Fibroblast of skin of abdomen (primary cell): Measurements from ENCODE around the gene RNASEH2A.
"Not testable (repeated sequence)": the region's sequence is repeated elsewhere in the genome, so short reads cannot be mapped to it uniquely, and the experiment has no call there.

Experiments
- DNase-seq: peaks from one replicate; pipeline ENCODE4 v3.0.0-alpha.2; 2013

RNASEH2A gene

DNA sequence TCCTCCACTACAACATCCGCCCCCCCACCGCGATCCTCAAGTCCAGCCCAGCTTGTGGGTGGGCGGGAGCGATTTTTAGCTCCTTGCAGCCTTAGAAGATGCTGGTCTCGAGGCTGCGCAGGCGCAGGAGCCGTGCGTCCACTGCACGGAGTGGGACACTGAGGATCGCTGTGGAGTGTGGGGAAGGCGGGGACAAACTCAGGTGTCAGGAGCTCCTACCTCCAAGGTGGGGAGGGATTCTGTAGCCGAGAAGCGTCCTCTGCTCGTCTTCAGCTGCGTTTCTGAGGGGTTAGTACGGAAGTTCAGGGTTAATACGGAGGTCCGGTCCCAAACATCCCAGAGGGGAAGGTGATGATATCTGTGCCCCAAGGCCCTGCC lies 28.2 kb downstream of the RNASEH2A start, which contains the start of gene RTBDN:
Gene RTBDN (minus strand): TSS at position 14 of the 378 bp plus-strand sequence. CDS start 4,600 bp downstream, outside the sequence.
- DNase-seq = no peak

DNA sequence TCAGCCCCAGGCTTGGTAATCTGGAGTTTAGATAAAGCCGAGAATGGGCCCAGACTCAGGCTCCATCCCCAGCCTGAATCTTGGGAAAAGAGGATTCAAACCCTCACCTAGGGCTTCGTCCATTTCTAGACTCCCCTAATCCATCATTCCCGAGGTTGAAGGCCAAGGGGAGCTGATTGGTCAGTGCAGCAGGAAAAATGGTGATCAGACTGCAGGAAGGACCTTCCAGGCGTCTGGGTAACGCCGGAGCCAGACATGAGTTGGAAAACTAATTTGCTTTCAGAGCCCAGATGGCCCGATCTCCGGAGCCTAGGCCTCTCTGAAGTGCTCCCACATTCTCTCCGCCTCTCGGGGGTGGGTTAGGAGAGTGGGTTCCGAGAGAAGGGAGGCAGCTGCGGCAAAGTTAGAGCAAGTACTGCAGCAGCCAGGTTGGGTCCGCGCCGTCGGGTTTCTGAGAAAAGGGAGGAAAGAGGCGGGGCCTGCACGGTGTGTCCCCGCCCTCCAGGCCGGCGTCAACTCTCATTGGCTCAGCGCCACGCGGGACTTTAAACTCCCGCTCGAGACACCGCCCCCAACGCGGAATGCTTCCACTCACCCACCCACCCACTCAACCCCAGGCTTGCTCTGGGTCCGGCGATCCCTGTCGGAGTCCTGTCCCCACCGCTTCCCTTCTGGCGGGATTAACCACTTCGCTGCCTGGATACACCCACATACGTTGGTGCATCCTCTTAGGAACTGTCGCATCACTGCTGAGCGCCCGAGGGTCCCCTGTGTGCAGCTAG lies 28.8 kb downstream of the RNASEH2A start:
- DNase-seq = no peak

DNA sequence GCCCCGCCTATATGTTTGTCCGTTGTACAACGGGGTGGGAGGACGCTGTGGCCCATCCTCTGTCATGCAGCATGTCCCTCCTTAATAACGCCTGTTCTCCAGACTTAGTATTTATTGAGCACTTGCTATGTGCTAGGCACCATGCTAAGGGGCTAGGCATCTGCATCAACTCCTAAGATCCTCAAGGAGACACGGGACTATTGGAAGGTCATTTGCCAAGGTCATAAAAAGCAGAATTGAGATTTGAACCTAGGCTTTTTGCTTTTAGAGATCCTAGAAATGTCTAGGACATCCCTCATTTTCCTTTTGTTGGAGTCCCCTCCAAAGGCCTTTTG lies 30.1 kb downstream of the RNASEH2A start:
- no peak for DNase-seq

DNA sequence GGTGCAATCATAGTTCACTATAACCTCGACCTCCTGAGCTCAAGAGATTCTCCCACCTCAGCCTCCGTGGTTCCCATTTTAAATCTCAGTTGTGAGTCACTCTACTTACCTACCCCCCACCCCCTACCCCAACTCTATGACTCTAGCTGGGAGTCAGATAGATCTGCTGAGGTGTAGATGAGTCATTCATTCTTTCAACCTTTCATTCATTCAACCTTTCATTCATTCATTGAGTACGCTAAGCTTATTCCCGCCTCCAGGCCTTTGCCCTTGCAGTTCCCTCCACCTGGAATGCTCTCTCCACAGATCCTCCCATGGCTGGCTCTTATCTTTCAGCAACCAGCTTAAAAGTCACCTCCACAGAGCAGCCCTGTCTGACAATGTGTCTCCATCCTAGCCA lies 30.8 kb downstream of the RNASEH2A start:
- no peak for DNase-seq

DNA sequence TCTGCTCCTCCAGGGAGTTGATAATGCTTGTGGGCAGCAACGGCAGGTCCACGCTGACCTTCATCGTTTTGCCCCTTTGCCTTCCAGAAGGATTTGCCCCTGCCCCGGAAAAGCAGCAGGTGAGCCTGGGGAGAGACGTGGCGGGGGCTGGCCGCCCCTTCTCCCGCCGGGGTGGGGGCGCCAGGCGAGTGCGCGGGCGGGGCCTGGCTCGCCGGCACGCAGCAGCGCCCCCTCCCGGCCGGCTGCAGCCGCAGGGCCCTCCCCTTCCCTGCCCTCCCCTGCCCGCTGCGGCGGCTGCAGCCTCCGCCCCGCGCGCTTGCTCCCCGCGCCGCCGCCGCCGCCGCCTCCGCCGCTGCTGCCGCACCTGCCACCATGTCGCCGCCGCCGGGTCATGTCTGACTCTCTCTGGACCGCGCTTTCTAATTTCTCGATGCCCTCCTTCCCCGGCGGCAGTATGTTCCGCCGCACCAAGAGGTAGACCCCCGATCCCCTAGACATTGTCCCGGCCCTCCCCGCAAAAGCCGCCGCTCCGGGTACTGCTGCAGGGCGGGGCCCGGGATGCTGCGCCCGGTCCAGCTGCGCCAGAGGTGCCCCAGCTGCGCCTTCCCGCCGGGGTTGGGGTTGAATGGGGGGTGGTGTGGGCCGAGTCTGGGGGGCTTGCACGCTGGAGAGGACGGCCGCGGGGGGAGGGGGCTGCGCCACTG lies 31.9 kb downstream of the RNASEH2A start, which contains the start of gene MAST1:
Gene MAST1 (plus strand): TSS at position 334 of the 704 bp plus-strand sequence. CDS start 58 bp downstream, at position 392.
- no peak for DNase-seq

DNA sequence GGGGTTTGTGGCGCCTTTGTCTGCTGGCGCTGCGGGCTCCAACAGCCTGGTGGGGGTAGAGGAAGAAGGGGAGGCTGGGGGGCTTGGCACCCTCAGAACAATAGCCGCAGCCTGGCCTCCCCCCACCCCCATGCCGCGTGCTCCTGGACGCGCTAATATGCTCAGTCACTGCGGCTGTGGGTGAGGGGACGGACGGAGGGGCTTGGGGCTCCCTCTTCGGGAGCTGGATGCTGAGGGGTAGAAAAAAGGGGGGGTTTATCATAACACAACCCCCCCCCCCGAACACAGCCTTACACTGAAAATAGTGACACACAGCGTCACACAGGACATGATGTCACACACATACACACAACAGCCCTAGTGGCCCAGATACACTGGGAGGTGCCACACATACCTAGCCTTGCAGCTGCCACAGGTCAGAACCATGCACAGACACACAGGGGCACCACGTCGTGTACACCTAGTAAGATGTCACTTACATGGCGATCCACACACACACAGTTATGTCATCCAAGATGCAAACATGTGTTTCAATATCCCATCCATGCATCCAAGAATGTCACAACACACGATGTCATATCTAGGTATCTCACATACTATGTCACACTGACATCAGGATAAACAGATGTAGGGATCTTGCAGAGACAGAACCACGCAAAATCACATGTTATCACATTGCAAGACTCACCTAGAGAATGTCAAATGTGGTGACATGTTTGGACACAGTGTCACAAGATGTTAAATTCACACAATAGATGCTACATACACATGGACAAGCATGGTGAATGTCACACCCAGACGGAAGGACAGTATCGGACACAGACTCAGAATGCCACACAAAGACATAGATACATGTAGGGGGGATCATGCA lies 32.7 kb downstream of the RNASEH2A start:
- no peak for DNase-seq

DNA sequence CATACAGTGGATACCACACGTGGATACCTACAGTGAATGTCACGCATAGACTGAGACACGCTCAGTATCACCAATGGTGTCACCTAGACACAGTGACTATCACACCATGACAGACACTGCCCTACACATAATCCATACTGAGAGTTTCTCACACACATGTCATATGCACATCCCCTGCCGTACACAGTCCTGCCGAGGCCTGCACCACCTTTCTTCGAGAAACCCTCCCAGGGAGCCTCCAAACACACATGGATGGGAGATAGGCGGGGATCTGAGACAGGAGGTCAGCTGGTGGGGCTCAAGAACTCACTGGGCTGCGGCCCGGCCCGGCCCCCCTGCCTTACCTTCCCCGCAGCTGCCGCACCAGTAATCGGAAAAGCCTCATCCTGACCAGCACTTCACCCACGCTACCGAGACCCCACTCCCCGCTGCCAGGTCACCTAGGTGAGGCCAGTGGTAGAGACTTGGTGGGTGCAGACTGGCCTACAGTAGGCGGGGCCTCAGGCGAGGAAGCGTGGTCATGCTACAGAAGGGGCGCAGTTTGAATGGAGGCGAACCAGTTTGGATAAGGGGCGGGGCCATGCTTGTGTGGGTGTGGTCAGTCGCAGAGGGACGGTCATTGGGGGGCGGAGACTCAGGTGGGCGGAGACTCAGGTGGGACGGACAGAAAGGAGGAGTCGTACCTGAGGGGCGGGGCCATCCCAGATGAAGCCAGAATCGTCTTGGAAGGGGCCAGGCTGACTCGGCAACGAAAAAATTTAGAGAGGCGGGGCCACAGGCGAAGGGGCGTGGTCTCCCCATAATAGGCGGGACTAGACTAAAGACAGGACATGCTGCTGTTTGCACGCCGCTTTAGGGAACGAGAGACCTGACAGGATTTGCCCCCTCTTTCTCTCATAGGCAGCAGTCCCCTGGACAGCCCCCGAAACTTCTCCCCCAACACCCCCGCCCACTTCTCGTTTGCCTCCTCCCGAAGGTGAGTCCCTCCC lies 34.0 kb downstream of the RNASEH2A start:
- DNase-seq = peak; percentile 49

DNA sequence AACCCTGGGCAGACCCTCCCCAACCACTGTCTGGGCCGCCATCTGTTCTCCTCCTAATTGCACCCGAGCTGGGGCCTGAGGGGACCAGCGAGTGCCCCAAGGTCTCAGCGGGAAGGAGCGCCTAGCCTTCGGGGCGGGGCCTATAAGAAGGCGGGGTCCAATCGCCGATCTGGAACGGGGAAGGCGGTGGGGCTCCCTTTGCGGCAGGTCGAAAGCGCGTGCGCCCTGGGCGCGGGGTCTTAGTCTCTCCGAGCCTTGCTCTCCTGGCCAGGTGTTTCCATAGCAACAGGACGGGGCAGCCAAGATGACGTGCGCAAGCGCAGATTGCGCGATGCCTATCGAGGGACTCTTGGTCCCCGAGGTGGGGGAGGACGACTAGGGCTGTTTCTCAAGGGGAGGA lies 34.7 kb downstream of the RNASEH2A start:
- peak; percentile 23 for DNase-seq

DNA sequence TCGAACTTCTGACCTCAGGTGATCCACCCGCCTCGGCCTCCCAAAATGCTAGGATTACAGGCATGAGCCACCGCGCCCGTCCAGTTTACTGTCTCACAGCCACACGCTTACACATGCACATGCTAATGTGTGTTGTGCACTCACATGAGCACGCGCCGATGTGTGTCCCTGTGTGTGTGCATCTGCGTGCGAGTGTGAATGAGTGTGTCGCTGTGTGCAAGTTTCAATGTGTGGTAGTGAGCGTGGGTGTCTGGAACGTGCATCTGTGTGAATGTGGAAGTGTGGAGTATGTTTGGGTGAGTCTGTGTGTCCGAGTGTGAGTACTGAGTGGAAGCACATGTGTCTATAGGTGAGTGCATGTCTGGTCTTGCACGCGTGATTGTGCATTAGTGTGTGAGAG lies 36.1 kb downstream of the RNASEH2A start:
- no peak for DNase-seq

DNA sequence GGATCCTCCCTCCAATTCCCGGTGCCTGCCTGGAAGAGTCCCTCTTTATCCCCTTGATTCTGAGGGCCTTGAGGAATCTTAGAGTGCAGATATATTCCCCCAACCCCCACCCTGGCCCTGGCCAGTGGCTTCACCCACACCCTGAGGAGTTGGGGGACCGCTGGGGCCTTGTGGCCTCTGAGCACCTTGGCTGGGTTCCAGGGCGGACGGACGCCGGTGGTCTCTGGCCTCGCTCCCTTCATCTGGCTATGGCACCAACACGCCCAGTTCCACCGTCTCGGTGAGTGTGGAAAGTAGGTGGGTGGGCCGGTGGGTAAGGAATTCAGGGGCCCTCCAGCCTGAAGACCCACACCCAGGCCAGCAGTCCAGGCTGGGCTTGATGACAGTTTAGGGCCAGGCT lies 36.9 kb downstream of the RNASEH2A start:
- DNase-seq = no peak

DNA sequence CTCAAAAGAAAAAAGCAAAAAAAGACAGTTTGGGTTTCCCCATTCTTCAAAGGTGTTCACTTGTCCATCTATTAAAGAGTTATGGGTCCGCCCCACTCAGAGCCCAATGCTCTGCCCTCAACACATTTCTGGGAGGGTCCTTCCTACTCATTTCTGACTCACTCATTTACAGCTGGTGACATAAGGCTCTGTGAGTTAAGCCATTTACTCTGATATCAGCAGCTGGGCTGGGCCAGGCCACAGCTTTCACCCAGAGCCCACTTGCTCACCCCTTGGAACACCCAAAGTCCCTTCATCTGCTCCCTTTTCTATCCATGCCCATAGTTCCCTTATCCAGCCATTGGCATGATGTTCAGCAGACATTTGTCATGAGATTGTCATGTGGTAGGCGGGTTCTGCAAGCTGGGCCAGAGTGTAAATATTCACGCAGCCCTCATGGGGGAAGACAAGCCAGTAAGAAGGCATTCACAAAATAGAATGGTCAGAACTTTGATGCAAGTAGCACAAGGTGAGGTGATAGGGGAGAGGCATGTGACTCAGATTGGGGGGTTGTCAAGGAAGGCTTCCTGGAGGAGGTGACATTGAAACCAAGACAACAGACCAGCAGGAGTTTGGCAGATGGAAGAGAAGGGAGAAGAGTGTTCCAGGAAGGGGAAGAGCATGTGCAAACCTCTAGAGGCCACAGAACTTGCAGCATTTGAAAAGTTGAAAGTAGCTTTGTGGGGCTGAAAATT lies 37.8 kb downstream of the RNASEH2A start:
- no peak for DNase-seq

DNA sequence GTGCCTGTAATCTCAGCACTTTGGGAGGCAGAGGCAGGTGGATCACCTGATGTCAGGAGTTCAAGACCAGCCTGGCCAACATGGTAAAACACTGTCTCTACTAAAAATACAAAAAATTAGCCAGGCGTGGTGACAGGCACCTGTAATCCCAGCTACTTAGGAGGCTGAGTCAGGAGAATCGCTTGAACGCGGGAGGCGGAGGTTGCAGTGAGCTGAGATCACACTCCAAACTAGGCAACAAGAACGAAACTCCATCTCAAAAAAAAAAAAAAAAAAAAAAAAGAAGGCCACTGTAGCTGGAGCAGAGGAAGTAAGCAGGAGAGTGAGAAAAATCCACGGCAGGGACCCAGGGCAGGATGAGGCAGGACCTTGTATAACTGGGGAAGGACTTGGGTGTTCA lies 40.2 kb downstream of the RNASEH2A start:
- DNase-seq = not testable (repeated sequence)

DNA sequence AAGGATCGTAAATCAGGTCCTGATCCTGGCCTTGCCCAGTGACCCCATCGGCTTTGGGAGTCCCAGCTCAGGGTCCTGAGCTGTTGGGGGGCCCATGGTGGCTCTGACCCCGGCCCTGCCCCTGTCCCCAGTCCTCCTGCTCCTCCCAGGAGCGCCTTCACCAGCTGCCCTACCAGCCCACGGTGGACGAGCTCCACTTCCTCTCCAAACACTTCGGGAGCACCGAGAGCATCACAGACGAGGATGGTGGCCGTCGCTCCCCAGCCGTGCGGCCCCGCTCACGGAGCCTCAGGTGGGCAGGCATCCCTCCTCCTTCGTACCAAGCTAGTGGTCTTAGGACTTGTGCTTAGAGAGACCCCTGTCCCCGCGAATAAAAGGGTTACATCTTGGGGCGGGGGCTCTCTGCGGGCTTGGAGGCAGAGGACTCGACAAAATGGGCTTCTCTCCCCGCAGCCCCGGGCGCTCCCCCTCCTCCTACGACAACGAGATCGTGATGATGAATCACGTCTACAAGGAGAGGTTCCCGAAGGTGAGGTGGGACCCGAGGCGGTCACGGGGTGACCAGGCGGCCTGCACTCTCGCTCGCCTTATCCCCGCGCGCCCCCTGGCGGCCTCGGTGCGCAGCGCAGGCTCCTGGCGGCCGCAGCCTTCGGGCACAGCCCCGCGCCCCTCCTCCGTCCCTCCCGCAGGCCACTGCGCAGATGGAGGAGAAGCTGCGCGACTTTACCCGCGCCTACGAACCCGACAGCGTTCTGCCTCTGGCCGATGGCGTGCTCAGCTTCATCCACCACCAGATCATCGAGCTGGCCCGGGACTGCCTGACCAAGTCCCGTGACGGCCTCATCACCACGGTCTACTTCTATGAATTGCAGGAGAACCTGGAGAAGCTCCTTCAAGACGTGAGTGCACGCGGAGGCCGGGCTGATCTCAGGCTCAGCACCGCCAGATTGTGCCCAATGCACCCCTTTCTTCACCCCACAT lies 41.1 kb downstream of the RNASEH2A start:
- DNase-seq = peak; percentile 70

DNA sequence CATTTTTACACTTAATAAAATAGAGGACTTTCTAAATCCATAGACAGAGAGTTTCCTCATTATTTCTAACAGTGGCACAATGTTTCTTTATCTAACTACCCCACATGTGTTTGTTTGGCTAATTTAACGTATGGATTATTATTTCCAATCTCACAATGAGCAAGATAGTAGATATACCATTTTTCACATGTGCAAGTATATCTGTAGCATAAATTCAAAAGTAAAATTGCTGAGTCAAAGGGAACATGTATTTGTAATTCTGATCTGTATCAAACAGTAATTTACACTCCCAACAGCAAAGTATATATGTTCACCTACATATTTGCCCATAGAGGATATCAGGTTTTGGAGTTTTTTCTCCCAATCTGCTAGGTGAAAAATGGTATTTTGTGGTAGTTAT lies 50.3 kb downstream of the RNASEH2A start:
- DNase-seq = no peak

DNA sequence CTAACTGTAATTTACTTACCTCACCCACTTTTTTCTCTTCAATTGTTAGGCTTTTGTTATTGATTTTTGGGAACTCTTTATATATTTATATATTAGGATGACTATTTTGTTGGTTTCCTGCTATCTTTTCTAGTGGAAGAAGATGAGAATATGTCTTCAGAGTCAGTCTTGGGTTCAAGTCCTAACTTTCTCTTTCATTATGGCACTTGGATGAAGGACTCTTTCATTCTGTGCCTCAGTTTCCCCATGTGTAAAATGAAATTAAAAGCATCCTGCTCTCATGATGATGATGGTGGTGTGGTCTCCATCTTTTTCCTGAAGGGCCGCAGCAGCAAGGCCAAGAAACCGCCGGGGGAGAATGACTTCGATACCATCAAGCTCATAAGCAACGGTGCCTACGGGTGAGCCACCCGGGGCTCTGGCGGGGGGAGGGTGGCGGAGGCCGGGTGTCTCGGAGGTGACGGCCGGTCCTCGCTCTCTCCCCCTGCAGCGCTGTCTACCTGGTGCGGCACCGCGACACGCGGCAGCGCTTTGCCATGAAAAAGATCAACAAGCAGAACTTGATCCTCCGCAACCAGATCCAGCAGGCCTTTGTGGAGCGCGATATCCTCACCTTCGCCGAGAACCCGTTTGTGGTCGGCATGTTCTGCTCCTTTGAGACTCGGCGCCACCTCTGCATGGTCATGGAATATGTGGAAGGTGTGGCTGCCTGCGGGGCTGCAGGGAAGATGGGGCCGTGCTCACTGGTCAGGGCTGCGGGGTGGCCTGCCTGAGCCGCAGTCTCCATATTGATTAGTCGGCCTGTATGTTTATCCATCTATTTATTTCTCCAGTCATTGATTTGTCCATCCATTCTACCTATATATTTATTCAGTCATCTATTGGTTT lies 51.9 kb downstream of the RNASEH2A start:
- DNase-seq = no peak

DNA sequence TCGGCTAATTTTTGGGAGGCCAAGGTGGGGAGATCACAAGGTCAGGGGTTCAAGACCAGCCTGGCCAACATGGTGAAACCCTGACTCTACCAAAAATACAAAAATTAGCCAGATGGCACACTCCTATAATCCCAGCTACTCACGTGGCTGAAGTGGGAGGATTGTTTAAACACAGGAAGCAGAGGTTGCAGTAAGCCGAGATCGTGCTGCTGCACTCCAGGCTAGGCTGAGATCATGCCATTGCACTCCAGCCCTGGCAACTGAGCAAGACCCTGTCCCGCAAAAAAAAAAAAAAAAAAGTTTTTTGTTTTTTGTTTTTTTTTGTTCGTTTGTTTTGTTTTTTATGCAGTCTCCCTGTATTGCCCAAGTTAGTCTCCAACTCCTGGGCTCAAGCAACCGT lies 53.2 kb downstream of the RNASEH2A start:
- DNase-seq = no peak
